ENCODE measurements around the gene CCDC57. TPM values are rescaled to one million over a fixed set of nuclear protein-coding genes. Genes with fewer than 3 reads are reported as not detected.

Gene CCDC57
- total and polyA plus RNA-seq, 10 donors: 28.8 to 164 (median 51.9) TPM

DNA sequence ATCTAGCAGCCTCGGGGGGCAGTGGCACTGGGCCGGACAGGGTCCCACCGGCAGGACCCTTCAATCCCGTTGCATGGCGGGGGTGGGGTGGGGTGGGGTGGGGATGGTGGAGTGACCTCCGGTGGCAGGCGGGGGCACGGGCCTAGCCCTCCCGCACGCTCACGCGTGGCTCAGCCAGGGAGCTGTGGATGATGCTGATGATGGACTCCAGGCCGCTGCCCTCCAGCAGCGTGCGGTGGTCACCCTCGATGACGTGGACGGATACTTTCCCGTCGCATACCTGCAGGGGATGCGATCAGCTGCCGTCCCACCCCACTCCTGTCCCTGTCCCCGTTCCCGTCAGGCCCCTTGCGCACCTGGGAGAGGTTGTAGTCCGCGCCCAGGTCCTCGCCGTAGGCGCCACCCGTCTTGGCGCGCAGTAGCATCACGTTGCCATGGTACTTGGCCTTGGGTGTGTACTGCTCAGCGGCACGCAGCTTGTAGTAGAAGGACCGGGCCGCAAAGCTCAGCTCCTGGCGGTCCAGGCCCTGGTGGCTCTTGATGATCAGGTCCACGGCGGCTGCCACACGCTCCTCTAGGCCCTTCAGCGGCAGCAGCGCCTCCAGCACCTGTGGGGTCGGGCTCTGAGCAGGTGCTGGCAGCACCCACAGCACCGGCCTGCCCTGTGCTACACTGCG lies 133.5 kb downstream of the CCDC57 start:
- no peak for DNase-seq
- 91 to 96% (median 94%) methylated on average over 22 to 47 of the region's 47 CpGs for WGBS, 5 donors

DNA sequence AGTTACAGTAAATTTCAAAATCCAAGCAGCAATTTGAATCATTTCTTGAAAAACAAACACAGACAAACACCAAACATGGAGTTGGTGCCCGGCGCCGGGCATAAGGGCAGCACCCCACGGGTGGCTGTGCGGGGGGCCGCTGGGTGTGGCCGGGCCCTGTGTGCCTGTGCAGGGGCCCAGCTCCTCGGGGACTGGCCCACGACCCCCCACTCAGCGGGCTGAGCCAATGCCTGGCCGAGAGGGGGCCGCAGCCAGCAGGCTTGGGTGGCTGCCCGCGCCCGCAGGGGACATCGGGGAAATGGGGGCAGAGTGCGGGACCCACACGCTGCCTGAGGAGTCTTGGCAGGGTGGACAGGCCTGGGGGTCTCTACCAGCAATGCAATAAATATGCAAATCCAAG lies 134.2 kb downstream of the CCDC57 start:
- intact Hi-C loops (cut with DNase I; ENCODE audit: low total_unique reads): no loop called here
- 91 to 99% (median 93%) methylated on average over 10 to 18 of the region's 18 CpGs for WGBS, 5 donors
- Histone ChIP-seq H3K27ac (no peak overlapping the region), H3K27me3 (replicated peaks in 1 of 7) (no peaks in the 10 kb centered on the region), H3K9me3 (no peaks in the 10 kb centered on the region), H3K4me3 (no peak overlapping the region), H3K4me1 (no peaks in the 10 kb centered on the region), H3K36me3 (peaks cover 0 to 60% (median 48%) of the 10 kb centered on the region in 6 donors)
- no peak for TF ChIP-seq POLR2A (IDR thresholded peaks at IDR 0.05)
- no peak for TF ChIP-seq POLR2AphosphoS5 (IDR thresholded peaks at IDR 0.05)
- TF ChIP-seq, protein P1, sequence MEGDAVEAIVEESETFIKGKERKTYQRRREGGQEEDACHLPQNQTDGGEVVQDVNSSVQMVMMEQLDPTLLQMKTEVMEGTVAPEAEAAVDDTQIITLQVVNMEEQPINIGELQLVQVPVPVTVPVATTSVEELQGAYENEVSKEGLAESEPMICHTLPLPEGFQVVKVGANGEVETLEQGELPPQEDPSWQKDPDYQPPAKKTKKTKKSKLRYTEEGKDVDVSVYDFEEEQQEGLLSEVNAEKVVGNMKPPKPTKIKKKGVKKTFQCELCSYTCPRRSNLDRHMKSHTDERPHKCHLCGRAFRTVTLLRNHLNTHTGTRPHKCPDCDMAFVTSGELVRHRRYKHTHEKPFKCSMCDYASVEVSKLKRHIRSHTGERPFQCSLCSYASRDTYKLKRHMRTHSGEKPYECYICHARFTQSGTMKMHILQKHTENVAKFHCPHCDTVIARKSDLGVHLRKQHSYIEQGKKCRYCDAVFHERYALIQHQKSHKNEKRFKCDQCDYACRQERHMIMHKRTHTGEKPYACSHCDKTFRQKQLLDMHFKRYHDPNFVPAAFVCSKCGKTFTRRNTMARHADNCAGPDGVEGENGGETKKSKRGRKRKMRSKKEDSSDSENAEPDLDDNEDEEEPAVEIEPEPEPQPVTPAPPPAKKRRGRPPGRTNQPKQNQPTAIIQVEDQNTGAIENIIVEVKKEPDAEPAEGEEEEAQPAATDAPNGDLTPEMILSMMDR (IDR thresholded peaks at IDR 0.05 in 8 of 11, conservative IDR thresholded peaks at IDR 0.05 in 3 of 11): no peak
- DNase-seq: no peak

More for the DNA sequence above, 133.5 kb downstream of the CCDC57 start:
- Histone ChIP-seq H3K4me1 (no peaks in the 10 kb centered on the region), H3K9me3 (no peaks in the 10 kb centered on the region), H3K27me3 (replicated peaks in 1 of 7) (no peaks in the 10 kb centered on the region), H3K27ac (no peak overlapping the region), H3K4me3 (no peak overlapping the region), H3K36me3 (peaks cover 0 to 67% (median 56%) of the 10 kb centered on the region in 6 donors)
- intact Hi-C loops (cut with DNase I; ENCODE audit: low total_unique reads): no loop called here
- peak in 1 of 3 donors; percentile 53 for TF ChIP-seq POLR2AphosphoS5 (IDR thresholded peaks at IDR 0.05)
- no peak for TF ChIP-seq POLR2A (IDR thresholded peaks at IDR 0.05)

DNA sequence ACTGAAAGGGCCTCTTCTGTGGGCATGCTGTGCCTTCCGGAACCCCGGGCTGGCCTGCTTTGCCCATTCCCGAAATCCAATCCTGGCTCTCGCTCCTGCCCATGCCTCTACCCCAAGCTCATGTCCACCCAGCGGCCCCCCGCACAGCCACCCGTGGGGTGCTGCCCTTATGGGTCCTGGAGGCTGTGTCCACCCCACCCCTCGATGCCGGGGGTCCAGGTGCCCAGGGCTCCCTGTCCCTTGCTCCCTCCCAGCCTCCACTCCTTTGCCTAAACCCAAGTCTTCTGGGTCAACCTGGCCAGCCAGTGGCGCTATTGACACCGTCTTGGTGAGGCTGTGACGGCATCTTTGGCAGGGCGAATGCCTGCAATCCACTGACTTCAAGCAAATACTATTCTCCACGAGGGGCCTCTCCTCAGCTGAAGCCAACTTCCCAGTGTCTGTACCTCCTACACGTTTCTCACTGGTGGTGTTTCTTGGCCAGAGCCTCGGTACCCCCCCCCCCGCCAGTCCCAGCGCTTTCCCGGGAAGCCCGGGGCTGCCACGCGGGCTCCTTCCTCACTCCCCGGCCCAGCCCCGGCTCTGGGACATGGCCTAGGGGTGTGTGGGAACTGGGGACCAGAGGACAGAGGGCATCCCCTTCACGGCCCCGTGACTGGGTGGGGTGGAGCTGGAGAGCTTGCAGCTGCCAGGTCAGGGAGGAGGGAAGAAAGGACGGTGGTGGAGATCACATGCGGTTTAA lies 134.9 kb downstream of the CCDC57 start:
- H3K9me3 ChIP-seq: no peaks in the 10 kb centered on the region
- intact Hi-C loops (cut with DNase I; ENCODE audit: low total_unique reads): no loop called here
- H3K4me1 ChIP-seq: no peaks in the 10 kb centered on the region
- no peaks in the 10 kb centered on the region for H3K27me3 ChIP-seq (replicated peaks in 1 of 7)
- DNase-seq: no peak
- peaks cover 0 to 54% (median 42%) of the 10 kb centered on the region in 6 donors for H3K36me3 ChIP-seq
- TF ChIP-seq, protein P1 (IDR thresholded peaks at IDR 0.05 in 8 of 11, conservative IDR thresholded peaks at IDR 0.05 in 3 of 11): no peak
- no peak for TF ChIP-seq POLR2AphosphoS5 (IDR thresholded peaks at IDR 0.05)
- no peak for TF ChIP-seq POLR2A (IDR thresholded peaks at IDR 0.05)
- 76 to 88% (median 77%) methylated on average over 28 of the region's 28 CpGs for WGBS, 5 donors
- no peak overlapping the region for H3K4me3 ChIP-seq
- H3K27ac ChIP-seq: no peak overlapping the region

DNA sequence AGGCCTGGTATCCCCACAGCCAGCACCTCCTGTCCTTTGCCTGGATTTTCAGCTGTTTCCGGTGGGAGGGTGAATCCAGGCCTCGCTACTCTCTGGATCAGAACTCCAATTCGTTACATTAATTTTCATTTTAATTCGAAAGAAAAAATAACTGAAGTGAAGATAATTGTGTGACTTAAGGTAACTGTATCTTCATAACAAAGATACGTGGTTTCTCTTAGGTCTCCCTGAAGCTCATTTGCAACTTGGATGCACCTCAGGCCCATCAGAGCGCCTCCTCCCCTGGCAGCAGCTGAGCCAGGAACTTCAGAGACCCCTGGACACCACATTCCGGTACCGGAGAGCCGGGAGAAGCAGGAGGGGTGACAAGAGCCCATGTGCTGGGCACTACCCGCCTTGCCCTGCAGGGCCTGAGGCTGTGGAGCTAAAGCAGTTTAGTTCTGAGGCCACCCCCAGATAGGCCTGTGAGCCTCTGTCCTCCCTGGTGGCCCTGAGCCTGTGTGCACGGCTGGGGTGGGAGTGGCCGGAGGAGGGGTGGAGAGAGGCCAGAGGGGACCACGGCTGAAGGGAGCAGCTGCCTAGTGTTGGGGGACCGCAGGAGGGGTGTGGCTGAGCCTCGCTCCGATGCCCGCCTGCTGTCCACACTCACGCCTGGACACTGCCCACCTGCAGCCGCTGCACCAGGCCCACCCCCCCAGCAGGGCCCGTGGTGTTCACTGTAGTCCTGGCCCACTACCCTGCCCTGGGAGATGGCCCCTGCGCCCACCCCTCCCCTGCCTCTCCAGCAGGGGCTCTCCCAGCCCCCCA lies 135.7 kb downstream of the CCDC57 start:
- Histone ChIP-seq H3K27ac (no peak overlapping the region), H3K9me3 (no peaks in the 10 kb centered on the region), H3K27me3 (replicated peaks in 1 of 7) (no peaks in the 10 kb centered on the region), H3K4me3 (no peak overlapping the region), H3K36me3 (peaks cover 0 to 46% (median 34%) of the 10 kb centered on the region in 6 donors), H3K4me1 (no peaks in the 10 kb centered on the region)
- intact Hi-C loops (cut with DNase I; ENCODE audit: low total_unique reads): no loop called here
- WGBS, 5 donors: 83 to 86% (median 83%) methylated on average over 17 to 21 of the region's 21 CpGs
- no peak for DNase-seq
- TF ChIP-seq POLR2A (IDR thresholded peaks at IDR 0.05) (no peak), POLR2AphosphoS5 (IDR thresholded peaks at IDR 0.05) (no peak)
- TF ChIP-seq, protein P1 (IDR thresholded peaks at IDR 0.05 in 8 of 11, conservative IDR thresholded peaks at IDR 0.05 in 3 of 11): no peak
